Measurements from ENCODE around the gene IL1F10.

Gene IL1F10, protein sequence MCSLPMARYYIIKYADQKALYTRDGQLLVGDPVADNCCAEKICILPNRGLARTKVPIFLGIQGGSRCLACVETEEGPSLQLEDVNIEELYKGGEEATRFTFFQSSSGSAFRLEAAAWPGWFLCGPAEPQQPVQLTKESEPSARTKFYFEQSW

DNA sequence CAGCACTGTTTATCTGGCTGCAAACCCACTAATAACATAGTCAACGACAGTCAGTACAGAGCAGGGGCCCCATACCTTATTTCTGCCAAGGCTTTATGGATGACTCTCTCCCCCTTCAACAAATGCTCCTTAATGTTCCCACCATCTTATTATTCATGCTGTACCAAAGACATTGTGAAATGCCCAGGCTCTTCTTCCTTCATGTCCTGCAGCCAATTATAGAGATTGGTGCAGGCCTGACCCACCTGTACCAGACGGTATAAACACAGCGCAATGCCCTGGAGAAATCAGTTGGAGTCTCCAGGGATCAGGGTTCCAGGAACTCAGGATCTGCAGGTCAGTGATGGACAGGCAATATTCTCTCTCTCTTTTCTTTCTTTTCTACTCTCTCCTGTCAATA, at the start of gene IL1F10:
IL1F10 (plus strand) TSS at position 290 of the 400 bp plus-strand sequence. CDS start 4,769 bp downstream, outside the sequence.
- no peak for DNase-seq

DNA sequence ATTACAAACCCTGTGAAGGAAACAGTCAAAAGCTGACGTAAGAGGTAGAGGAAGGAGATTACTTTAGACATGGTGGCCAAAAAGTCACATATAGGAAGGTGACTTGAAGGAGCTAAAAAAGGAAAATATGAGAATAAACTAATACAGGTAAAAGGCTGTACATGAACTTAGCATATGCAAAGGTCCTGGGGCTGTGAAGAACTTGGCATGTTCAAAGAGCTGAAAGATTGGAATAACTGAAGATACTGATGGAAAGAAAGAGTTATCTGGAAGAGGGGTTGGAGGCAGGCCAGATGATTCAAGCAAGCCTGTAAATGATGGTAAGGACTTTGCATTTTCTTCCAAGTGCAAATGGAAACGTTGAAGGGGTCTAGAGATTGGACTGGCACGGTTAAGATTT, 49.3 kb upstream of the IL1F10 start:
- no peak for DNase-seq

DNA sequence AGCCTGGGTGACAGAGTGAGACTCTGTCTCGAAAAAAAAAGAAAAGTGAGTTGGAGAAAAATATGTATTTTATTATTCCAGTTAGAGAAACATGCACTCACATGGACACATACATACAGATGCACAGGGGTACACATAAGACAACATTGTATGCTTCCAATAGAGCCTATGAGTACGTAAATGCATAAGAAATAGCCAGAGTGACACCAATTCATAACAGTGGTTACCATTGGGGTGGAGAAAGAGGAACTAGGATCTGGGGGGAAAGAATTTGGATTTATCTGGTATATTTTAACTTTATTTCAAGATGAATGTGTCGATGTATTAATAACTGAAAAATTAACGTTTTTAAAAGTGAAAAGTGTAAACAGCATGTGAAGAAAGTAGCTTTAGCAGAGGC, 46.5 kb upstream of the IL1F10 start:
- DNase-seq = no peak

DNA sequence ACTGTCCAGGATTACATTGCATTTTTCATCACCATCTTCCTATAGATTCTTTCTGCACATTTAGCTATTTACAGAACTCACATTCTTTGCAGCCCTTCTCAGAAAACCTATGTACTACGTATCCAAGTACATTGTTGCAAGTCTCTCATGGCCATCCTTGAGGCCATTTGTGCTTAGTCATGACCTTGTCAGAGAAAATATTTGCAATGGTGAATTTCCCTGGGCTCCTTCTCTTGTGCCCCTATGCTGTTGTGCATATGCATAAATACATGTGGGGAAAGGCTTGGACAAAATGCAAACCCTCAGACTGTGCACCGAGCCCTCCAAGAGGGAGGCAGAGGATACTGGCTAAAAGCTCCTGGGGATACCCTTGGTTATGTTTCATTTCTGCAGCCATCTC, 43.0 kb upstream of the IL1F10 start:
- no peak for DNase-seq

DNA sequence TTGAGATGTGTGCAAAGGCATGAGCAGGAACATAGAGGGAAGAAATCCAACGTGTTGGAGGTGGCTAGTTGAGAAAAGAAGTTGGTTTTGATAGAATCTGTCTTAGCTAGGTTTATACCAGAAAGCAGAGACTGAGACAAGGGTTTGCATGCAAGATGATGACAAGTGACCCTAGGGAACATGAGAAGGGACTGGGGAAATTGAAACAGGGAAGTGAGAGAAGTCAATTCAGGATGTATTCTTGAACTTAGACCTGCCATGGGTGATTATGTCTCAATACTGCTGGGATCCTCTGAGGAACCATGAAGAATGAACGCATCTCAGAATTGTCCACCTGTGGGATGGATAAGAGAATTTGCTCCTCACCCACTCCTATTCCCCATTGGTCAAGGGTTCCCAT, 42.0 kb upstream of the IL1F10 start:
- DNase-seq = no peak

DNA sequence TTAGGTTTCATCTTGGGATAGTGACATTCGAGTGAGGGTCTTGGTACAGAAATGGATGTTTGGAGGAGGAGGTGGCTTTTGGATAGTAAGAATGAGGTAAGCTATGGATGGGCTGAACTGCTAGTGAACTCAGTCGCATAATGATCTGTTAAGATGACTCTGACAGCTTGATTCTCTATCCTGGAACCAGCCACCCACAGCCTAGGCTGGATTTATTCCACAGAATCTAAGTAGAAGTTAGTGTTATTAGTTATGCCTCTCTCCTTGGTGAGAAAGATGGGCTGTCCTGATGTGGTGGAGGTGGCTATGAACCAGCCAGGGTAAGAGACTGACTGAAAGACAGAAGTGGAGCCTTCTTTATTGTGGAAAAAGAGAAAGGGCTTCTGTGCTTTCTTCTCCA, 40.1 kb upstream of the IL1F10 start:
- no peak for DNase-seq

DNA sequence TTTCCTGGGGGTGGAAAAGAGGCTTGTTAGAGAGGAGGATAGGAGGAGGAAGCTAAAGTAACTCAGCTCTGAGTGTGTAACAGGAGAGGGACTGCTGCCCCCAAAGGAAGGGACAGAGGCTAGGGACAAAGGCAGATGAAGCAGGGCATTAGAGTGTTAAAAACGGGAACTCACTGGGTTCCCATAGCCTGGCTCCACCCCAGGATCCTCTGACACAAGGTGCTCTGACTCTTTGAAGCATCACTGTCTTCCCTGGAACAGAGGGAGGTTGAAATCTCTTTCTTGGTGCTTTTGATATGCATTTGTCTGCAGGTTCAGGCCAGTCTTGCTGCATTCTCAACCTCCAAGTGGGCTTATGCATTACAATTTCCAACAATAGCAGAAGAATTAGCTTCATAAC, 39.7 kb upstream of the IL1F10 start:
- no peak for DNase-seq

DNA sequence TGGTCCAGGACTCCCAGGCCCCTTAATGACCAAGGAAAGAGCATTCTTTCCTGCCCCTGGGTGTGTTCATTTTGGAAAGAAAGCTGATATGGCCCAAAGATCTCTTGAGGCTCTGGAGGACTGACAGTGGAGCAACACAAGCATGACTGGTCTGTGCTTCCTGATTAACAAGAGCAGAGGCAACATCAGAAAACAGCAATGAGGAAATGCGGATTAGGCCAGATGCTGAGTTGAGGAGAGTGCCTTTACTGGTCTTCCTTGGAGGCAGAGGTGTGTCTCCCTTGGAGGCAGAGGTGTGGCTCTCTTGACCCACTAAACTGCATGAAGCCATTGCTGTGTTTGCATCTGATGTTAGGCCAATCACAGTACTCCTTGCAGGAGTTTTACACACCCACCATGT, 35.0 kb upstream of the IL1F10 start:
- no peak for DNase-seq

DNA sequence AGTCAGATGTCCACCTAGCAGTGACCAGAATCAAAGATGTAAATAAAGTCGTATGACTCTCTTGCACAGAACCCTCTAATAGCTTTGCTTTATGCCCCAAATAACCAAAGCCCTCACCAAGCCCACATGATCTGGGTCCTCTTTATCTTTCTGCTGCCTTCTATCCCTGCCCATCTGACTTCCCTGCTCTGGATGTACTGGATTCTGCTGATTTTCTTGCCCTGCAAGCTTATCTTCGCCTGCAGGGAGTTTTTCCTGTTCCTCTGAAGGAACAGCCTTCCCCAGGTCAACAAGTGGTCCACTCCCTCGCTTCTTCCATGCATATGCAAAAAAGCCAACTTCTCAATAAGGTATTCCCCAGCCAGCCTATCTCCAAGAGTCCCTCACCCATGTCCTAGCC, 33.8 kb upstream of the IL1F10 start:
- DNase-seq = no peak

DNA sequence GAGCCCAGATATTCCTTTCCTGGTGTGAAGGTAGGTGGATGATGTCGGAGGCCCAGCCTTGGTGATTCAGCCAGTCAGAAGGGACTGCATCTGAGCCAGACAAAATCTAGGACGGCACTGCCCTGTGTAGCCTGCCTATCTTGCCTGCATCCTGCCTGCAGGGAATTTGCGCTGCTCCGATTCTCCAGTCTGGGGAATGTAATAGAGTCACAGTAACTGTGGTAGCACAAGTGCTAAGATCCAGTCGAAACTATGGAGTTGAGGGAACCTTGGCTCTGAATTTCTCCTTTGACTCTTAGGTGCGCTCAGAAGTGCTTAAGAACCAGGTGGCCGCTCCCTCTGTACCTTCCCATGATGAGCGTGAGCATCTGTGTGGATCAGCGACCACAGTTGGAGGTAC, 31.0 kb upstream of the IL1F10 start:
- DNase-seq = no peak

DNA sequence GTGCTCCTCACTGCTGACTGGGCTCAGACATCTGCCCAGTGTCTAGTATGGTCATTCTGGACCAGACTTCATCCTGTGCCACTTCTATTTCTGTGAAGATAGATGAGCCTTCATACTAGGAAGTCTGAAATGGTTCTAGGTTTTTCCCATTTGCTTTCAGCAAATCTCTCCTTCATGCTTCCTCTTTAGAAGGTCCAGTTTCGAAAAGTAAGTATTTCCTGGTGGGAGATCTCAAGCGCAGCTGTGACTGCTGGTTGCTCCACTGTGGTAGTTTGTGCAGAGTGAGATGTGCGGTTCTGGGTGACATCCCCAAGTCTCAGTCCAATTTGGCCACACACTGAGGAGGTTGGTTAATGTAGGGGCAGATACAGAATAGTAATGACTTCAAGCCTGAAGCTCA, 29.5 kb upstream of the IL1F10 start:
- no peak for DNase-seq

DNA sequence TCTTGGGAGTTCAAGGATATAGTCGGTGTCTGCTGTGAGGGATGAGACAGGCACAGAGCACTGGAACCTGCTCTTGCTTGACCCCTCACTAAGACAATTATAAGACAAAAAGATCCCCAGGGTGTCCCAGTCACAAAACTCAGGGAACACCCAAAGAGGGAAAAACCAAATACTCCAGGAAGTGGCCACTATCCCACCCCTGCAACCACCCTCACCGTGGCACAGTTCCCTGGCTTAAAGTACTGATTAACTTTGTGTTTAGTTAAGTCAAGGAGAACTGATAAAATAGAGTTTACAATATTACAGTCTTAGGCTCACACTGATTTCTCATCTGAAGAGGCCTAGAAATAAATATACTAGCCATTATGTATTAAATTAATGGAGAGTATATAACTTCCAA, 28.6 kb upstream of the IL1F10 start:
- no peak for DNase-seq

DNA sequence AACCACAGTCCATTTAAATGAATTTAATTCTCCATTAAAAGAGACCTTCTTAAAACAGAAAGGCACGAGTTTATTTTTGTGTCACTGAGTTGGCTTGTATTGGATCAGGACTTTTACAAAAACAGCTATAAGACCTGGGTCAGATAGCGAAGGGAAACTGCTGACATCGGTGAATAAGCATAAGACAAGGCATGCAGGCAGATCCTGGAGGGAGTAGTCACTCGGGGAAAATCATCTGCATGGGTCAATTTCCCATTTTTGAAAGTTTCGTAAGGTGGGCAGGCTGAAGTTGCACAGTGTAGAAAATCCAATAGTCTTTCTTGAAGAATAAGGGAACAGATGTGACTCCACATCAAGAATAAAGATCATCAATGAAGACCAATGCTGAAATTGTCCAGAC, 28.1 kb upstream of the IL1F10 start:
- DNase-seq = no peak

DNA sequence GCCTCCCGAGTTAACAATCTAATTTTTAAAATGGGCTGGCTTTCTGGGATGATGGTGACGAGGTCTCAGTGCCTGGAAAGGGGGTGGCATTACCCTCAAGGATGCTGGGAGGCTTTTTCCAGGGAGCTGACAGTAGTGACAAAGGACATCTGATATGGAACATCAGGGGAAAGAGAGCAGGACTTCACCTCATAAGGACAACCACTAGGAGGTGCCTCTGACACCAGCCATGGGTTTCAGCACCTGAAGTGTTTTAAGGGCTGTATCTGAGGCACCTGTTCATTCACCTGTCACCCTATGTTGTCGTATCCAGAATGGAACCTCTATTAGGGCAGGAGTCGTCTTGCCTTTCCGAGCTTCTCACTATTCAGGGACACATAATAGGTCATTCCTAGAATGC, 25.9 kb upstream of the IL1F10 start:
- DNase-seq = no peak

DNA sequence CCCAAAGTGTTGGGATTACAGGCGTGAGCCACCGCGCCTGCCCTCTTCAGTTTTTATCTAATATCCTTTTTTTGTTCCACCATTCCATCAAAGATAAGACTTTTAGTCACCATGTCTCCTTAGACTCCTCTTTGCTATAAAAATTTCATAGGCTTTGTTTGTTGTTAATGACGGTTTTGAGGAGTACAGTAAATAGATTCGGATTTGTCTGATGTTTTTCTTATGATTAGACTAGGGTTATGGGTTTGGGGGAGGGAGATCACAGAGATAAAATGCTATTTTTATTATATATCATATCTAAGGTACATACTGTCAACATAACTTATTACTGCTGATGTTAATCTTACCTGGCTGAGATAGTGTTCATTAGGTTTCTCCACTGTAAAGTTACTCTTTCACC, 21.3 kb upstream of the IL1F10 start:
- no peak for DNase-seq

DNA sequence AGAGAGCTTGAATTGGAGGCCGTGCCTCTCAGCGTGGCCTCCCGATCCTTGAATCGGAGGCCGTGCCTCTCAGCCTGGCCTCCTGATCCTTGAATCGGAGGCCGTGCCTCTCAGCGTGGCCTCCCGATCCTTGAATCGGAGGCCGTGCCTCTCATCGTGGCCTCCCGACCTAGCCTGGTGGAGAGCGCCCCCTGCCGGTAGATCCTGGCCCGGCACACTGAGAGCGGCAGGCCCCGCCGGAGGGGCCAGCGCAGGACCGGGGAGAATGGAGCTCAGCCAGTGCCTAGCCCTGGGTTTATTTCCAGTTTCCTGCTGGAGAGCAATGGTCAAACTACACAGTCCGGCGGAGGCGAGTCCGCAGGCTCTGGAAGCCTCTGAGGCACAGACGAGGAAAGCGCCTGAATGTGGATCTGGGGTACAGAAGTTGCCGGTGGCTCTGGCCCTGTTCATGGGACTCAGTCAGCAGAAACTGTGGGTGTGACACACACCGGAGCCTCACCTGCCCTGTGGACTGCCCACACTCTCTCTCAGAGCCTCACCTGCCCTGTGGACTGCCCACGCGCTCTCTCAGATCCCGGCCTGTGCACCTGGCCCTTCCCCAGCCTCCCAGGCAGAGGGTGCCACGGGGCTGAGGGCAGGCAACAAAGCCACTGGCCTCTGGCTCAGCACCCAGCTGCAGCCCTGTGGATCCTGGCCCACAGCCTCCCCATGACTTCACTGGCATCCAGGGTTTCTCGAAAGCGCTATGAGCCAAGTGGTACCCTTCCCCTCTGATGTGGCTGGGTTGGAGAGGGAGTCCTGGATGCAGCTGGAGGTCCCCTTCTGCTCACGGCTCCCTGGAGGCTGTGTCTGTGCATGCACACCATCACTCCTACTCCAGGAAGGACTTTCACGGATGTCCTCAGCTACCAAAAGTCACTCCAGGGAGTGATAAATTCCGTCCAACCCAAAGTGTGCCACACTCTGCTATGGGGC, 16.6 kb upstream of the IL1F10 start:
- DNase-seq = no peak

DNA sequence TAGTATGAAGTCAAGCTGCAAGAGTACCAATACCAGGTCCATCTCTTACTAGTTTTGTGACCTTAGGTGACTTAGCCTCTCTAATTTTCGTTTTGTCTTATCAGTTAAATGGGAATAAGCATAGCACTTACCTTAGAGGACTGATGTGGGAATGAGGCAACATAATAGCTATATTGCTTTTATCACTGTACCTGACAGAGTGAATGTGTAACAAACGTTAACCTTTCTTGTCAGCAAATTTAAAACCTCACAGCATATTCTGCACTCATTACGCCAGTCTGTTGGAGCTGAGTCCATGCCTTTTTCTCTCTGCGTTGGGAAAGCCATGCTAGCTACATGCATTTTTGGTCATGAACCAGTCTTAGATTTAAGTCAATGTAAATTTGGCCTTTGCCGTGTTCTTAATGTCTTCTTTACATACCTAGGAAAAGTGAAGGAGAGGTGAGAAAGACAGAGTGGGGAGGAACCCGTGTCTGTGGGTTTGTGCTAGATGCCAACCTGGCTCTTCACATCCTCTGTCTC, 15.3 kb upstream of the IL1F10 start, which contains the start of gene IL36B:
IL36B (minus strand) TSS at position 472 of the 522 bp plus-strand sequence.
- DNase-seq = no peak

DNA sequence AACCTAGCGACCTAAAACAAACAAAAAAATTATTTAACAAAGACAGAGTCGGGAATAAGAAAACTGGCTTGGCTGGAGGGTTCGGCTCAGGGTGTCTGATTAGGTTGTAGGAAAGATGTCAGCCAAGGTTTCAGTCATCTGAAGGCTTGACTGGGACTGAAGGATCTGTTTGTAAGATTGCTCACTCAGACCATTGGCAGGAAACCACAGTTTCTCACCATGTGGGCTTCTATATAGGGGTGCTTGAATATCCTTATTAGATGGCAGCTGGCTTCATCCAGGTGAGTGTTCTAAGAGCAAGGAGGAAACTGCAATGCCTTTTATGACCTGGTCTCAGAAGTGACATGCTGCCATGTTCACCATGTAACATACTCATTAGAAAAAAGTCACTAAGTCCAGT, 14.1 kb upstream of the IL1F10 start:
- DNase-seq = no peak

DNA sequence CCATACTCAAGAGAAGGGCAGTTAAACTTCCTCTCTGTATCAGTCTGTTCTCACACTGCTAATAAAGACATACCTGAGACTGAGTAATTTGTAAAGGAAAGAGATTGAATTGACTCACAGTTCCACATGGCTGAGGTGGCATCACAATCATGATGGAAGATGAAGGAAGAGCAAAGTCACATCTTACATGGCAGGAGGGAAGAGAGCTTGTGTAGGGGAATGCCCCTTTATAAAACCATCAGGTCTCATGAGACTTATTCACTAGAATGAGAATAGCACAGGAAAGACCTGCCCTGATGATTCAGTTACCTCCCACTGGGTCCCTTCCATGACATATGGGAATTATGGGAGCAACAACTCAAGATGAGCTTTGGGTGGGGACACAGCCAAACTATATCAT, 13.7 kb upstream of the IL1F10 start:
- no peak for DNase-seq

DNA sequence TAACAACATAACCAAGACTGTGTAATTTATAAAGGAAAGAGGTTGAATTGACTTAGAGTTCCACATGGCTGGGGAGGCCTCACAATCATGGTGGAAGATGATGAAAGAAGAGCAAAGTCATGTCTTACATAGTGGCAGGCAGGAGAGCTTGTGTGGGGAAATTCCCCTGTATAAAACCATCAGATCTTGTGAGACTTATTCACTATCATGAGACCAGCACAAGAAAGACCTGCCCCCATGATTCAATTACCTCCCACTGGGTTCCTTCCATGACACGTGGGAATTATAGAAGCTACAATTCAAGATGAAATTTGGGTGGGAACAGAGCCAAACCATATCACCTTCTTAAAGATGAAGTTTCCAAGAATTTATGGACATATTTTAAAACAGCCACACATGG, 11.2 kb upstream of the IL1F10 start:
- DNase-seq = no peak

DNA sequence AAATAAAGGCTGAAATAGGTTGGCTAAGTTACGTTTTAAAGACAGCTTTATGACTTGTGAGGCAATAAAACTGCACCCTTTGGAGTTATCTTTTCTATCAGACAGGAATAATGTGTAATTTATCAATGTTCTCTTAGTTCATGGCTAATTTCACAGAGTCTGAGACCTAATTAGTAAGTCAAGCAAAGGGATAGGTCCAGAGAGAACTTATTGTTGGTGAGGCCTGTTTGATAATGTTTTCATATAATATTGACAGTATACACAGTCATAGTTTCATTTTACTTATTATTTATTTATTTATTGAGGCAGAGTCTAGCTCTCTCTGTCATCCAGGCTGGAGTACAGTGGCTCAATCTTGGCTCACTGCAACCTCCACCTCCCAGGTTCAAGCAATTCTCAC, 10.7 kb upstream of the IL1F10 start:
- no peak for DNase-seq

DNA sequence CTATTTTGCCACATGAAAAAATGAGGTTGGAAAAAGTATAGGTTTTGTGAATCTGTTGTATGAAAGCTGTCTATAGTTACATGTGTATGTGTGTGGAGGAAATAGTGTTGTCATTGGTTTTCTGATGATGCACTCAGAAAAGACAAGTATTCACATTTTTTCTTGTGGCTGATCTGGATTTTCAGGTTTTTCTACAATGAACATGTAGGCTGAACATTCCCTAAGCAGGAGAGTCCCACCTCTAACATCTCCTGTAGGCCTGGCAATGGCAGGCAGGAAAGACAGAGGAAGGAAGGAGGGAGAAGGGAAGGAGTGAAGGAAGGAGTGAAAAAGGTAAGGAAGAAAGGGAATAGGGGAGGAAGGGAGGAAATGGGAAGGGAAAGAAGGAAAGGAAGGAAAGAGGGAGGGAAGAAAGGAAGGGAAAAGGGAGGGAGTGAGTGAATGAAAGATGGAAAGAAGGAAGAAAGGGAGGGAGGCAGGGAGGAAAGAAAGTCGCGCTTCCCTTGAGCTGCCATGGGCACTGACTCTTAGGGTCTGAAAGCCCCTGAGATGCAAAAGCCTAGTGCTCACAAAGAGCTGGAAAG, 9.3 kb upstream of the IL1F10 start:
- DNase-seq = no peak

DNA sequence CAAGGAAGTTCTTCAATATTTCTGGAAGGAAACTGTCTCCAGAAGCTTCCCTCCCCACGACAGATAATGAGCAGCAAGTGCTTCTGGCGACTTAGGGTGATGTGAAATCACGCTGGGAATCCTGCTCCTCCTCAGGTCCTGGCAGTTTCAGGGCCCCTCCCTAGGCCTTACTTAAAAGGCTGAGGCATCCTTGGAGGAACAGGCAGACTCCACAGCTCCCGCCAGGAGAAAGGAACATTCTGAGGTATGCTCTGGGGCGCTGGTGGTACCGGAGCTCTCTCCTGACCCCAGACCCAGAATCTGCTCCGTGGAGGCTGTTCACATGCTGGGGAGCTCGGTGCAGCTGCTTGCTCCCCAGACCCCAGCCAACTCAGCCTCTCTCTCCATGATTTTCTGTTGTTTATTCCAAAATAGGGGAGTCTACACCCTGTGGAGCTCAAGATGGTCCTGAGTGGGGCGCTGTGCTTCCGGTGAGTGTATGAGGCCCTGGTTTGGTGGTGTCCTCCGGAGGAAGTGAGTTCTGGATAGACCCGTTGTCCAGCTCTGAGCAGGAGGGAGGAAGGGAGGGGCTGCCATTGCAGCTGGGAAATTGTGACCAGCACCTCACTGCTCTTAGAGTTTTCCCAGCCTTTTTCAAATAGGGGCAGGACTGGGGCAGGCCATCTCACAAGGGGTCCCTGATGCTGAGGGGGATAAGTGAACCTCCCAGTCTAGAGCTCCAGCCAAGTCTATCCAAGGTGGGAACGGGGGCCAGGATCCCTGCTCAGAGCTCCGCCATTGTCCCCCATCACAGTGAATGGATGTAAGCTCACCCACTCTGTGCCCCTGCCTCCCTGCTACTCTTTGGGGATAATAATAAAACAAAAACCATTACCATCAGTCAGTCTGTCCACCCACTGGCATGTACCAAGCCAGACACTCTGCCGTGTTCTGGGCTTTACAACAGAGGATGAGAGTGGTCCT, 8.5 kb upstream of the IL1F10 start, which contains the start of gene IL36RN:
IL36RN (plus strand) TSS at position 201 of the 963 bp plus-strand sequence; CDS start at position 442, 241 bp downstream.
- no peak for DNase-seq

Measured in cerebellar nuclear complex (tissue), 1 donor.